MG63 (cell line): ENCODE measurements around the gene ARHGEF10L. TPM values are rescaled to one million over a fixed set of nuclear protein-coding genes. Genes with fewer than 3 reads are reported as not detected.
A peak's percentile ranks its signal among the peaks of the same experiment; 100 is the strongest.

Experiments
- DNase-seq: peaks from one replicate; pipeline ENCODE4 v3.0.0-alpha.2; 2020
- H3K27me3 ChIP-seq: fragments of 250-450 bp; sonication (Bioruptor Pico); 2 replicates; pipeline ENCODE4 v1.5.1; 2020; ENCODE audit warnings: mild to moderate bottlenecking, moderate library complexity
- H3K36me3 ChIP-seq: fragments of 250-450 bp; sonication (Bioruptor Pico); 2 replicates; pipeline ENCODE4 v1.5.1; 2020; ENCODE audit warnings: mild to moderate bottlenecking, moderate library complexity
- H3K4me3 ChIP-seq: fragments of 250-450 bp; sonication (Bioruptor Pico); 2 replicates; pipeline ENCODE4 v1.5.1; 2020; ENCODE audit warnings: mild to moderate bottlenecking, moderate library complexity
- H3K9me3 ChIP-seq: fragments of 250-450 bp; sonication (Bioruptor Pico); 2 replicates; pipeline ENCODE4 v1.5.1; 2020; ENCODE audit warnings: mild to moderate bottlenecking, moderate library complexity
- total RNA-seq: library from RNA; depleted of rRNA; stranded (reverse); fragments of >200 nt; shearing (Covaris generic); gene quantifications from 2 replicates; pipeline ENCODE4 v1.2.3, GENCODE V29; 2014; ENCODE audit warnings: low replicate concordance

Gene ARHGEF10L
- total RNA-seq, 1 experiment from 2014 or later = 15.9 TPM

DNA sequence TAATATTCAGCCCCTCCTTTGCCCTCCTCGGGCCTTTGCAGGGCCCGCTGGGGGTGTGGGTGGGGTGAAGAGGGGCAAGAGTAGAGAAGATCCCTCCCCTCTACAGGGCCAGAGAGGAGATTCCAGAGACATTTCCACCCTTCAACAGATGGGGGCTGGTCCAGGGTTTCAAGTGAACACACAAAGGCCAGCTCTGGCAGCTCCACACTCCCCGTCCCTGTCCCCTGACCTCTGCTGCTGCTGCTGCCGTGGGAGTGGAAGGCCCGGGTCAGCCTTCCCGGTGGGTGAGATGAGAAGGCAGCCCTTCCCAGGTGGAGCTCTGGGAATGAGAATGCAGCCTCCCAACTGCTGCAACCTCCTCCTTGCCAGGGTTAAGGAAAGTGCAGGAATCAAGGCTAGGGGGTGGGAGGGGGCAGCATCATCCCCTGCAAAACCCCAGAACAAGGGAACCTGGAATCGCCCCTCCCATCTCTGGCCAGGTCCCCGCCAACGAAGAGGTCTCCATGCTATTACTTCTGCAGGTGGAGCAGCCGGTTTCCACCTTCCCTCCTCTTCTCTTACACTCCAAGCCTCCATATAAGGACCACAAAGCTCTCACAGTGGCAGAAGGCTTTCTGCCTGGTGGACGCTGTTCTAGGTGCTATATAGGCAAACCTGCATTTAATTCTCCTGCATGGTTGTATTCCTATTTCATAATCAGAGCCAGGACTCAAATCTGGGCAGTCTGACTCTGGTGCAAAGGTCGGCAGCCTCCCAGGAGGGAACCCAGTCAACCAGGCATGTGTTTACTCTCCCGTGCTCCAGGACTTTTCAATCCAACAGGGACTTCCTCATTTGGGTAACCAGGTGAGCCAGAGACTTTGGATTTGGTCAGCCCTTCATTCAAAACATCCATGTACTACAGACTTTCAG is 22.9 kb upstream of the ARHGEF10L start:
- Histone ChIP-seq H3K27me3 (no peaks in the 10 kb centered on the region), H3K36me3 (no peaks in the 10 kb centered on the region), H3K4me3 (no peak overlapping the region), H3K9me3 (no peaks in the 10 kb centered on the region)
- no peak for DNase-seq

DNA sequence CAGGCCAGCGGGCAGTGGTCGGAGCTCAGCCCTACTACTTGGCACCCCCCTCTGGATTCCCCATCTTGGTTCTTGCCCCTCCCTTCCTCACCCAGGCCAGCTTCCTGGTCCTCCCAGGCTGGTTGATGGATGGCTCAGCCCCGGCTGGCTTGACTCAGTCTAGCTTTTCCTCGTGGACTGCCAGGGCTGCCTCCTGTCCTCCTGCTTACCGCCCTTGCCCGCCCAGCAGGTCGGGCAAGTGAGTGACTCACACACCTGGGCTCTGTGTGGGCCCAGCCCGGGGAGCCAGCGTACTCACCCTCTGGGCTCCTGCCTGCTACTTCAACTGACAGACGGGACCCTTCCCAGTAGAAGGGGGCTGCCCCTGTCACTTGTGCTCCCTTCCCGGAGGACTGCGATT is 19.5 kb upstream of the ARHGEF10L start:
- H3K27me3 ChIP-seq = no peaks in the 10 kb centered on the region

DNA sequence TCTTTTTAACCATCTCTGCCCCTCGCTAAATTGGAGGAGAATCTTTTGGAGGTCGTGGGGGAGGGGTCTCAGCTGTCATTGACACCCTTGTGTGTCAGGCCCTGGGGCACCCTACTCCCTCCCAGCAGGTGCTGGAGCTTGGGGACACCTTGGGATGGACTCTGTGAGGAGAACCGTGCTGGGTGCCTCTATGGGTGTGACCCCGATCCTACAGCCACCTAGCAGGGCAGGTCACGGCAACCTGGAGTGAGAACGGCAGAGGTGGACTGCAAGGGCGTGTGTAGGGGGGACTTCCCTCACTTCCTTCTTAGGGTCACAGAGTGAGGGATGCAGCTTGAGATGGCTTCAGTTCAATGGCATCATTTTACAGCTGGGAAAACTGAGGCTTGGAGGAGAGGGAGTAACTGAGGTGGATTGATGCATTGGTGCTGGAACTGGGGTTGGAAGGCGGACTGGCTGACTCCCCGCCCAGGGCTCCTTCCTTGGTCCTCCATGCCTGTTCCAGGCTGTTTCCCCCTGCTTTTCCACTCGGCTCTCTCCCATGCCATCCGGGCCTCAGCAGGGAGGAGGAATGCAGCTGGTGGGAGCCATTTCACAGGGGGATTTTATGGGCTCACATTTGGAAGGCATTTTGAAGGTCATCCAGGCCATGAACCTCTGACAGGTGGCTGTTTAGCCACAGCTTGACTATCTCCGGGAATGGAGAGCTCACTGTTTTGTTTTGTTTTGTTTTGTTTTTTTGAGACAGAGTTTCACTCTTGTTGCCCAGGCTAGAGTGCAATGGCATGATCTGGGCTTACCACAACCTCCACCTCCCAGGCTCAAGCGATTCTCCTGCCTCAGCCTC is 18.8 kb upstream of the ARHGEF10L start:
- no peaks in the 10 kb centered on the region for H3K36me3 ChIP-seq
- DNase-seq = no peak
- H3K4me3 ChIP-seq = no peak overlapping the region
- H3K9me3 ChIP-seq = no peaks in the 10 kb centered on the region
- H3K27me3 ChIP-seq = no peaks in the 10 kb centered on the region

More for the DNA sequence above, 19.5 kb upstream of the ARHGEF10L start:
- Histone ChIP-seq H3K9me3 (no peaks in the 10 kb centered on the region), H3K4me3 (no peak overlapping the region), H3K36me3 (no peaks in the 10 kb centered on the region)
- no peak for DNase-seq

DNA sequence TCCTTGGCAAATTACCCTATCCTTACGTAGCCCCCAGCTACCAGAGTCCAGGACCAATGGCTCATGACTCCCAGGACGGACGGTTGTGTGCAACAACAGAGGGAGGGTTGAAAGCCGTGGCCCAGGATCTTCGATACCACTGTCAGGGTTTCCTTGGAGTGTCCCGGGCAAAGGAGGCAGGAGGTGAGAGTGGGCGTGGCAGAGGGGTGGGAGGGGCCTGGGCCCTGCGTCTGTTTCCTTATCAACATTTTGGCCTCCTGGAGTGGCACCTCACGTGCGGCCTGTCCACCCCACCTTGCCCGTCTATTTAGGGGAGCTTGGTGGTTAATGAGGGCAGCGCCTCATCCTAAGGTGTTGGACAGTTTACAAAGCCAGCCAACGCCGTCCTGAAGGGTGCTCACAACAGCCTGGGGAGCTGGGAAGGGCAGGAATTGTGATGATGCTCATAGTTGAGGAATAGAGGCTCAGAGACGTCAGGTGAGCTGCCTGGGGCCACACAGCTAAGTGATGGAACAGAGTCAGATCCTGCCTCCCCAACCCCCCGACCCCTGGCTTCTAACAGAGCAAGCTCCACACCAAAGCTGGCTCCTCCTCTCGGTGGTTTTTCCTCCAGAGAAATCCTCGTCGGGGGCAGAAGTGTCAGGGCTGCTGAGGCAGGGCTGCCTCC is 17.4 kb upstream of the ARHGEF10L start:
- Histone ChIP-seq H3K9me3 (no peaks in the 10 kb centered on the region), H3K36me3 (no peaks in the 10 kb centered on the region)
- no peak for DNase-seq

DNA sequence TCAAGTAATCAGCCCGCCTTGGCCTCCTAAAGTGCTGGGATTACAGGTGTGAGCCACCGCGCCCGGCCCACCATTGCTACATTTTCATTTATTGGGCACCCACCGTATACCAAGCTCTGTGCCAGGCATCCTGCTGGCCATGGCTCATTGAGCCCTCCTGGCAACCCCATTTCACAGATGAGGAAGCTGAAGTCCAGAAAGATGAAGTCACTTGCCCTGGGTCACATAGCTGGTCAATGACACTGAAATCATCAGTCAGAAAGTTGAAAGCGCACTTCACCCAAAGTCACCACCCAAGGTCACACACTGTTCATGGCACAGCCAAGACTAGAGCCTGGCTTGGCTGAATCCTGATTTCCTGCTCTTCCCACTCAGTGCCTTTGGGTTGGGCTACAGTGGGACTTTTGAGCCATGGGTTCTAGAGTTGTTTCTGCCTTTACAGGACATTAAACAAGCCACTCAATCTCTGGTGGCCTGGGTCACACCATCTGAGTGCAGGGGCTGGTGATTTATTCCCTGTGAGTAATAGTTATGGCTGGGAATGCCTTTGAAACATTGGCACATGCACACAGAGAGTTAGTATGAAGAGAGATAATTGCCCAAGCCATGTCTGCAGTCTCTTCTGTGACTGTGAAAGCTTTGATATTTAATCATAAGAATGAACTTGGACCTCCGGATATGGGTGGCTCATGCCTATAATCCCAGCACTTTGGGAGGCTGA is 16.0 kb upstream of the ARHGEF10L start:
- no peak for DNase-seq
- H3K9me3 ChIP-seq = no peaks in the 10 kb centered on the region

More for the DNA sequence above, 17.4 kb upstream of the ARHGEF10L start:
- H3K27me3 ChIP-seq = no peaks in the 10 kb centered on the region
- H3K4me3 ChIP-seq = no peak overlapping the region

DNA sequence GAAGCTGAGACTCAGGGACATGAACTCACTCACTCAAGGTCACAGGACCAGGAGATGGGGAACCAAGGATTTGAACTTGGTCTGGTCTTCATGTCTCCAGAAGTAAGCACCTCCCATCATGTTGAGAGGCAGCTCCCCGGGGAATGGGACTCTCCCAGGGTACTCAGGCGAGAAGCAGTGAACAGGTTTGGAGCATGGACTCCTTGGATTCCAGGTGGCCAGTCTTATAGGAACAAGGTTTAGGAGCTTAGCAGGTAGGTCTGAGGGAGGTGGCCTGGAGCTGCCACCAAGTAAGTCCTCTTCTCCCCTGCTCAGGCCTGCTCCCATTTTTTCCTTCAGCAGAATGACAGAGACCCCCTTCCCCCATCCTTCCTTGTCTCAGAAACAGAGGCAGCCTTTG is 14.9 kb upstream of the ARHGEF10L start:
- no peaks in the 10 kb centered on the region for H3K9me3 ChIP-seq
- no peaks in the 10 kb centered on the region for H3K36me3 ChIP-seq
- no peak for DNase-seq
- no peaks in the 10 kb centered on the region for H3K27me3 ChIP-seq
- H3K4me3 ChIP-seq = no peak overlapping the region

More for the DNA sequence above, 16.0 kb upstream of the ARHGEF10L start:
- Histone ChIP-seq H3K27me3 (no peaks in the 10 kb centered on the region), H3K36me3 (no peaks in the 10 kb centered on the region), H3K4me3 (no peak overlapping the region)

DNA sequence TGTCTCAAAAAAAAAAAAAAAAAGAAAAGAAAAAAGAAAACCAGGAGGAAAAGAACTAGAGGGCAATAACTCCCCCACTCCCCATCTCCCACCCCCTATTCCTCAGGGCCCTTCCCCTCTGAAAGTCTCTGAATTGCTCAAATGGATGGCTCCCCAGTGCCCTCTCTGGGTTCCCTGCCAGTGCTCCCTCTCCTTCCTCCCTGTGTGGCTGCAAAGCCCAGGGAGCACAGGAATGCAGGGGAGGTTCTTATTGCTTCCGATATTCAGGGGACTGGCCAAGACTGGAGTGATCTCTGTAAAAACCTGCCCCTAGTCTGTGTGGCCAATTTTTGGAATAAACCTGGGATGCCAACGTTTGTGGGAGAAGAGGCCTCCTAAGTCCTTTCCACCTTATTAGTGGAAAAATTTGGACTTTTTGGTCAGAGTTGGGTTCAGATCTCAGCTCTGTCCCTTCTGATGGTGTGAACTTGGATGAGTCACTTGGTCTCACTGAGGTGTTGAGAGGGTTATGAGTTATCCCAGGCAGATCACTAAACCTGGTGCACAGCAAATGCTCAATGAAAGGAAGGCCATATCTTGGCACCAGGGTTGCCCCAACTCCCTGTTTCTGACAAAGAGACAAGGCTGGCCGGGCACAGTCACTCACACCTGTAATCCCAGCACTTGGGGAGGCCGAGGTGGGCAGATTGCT is 13.4 kb upstream of the ARHGEF10L start:
- no peaks in the 10 kb centered on the region for H3K36me3 ChIP-seq
- DNase-seq = no peak
- H3K9me3 ChIP-seq = no peaks in the 10 kb centered on the region

DNA sequence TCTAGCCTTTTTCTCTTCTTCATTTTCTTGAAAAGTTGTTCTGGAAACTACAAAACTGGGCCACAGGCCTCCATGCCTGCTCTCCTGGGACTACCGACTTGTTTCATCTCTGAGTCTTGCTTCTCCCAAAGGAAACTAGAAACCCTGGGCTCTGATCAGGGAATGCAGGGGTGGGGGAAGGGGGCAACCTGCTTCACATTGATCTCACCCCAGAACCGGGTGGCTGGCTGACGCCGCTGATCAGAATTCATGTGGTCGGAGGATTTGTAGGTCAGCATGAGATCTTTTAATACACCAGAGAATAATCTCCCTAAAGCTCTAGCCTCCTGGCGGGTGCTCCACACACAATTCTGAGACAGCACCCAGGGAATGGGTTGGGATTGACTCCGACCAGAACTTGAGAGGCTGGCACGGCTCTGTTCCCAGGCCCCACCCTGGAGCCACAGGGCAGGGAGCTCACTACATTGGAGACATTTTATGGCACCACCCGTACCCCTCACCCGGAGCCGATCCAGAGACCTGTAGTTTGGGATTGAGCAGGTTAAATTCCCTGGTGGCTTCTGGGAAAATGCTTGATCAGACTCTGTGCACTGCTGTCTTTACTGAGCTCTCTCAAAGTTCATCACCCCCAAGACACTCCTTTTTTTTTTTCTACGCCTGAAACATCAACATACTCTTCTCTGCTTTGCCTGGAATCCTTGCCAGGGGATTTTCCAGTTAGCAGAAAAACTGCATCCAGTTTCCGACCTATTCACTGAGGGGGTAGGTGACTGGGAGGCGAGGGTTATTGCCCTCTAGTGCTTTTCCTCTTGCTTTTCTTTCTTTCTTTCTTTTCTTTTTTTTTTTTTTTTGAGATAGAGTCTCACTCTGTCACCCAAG is 12.2 kb upstream of the ARHGEF10L start:
- DNase-seq = peak; percentile 65

More for the DNA sequence above, 13.4 kb upstream of the ARHGEF10L start:
- Histone ChIP-seq H3K4me3 (no peak overlapping the region), H3K27me3 (no peaks in the 10 kb centered on the region)

DNA sequence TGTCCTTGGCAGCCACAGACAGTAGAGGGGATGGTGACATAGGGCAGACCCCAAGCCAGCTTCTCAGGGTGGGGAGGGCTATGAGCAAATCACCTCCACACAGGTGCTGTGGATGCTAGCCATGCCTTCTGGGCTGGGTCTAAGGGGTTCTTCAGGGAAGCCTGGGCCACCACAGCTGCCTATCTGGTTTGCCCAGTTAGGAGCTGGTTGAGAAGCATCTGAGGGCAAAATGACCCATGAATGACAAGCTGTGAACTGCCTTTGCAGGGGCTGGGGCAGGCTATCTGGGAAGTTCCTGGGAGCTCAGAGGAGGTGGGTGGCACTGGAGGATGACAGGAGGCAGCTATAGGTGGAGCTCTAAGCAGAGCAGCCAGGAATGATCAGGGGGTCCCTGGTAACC is 10.1 kb upstream of the ARHGEF10L start:
- no peak for DNase-seq
- no peaks in the 10 kb centered on the region for H3K27me3 ChIP-seq
- no peaks in the 10 kb centered on the region for H3K9me3 ChIP-seq
- no peaks in the 10 kb centered on the region for H3K36me3 ChIP-seq
- no peak overlapping the region for H3K4me3 ChIP-seq

More for the DNA sequence above, 12.2 kb upstream of the ARHGEF10L start:
- Histone ChIP-seq H3K4me3 (no peak overlapping the region), H3K9me3 (no peaks in the 10 kb centered on the region), H3K36me3 (no peaks in the 10 kb centered on the region), H3K27me3 (no peaks in the 10 kb centered on the region)

DNA sequence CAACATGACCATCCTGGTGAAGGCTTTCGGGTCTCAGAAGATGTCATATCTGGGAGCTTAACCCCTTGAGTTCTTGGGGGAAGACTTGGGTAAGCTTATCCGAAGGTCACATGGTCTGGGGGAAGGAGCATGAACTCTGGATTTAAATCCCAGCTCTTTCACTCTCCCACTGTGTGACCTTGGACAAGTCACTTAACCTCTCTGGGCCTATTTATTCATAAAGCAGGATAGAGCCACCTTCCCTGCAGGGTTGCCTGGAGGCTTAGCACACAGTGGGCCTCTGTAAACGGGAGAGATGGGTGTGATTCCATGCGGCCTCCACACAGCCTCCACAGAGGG is 8.2 kb upstream of the ARHGEF10L start:
- Histone ChIP-seq H3K9me3 (no peaks in the 10 kb centered on the region), H3K36me3 (no peaks in the 10 kb centered on the region), H3K4me3 (no peak overlapping the region), H3K27me3 (no peaks in the 10 kb centered on the region)
- no peak for DNase-seq

DNA sequence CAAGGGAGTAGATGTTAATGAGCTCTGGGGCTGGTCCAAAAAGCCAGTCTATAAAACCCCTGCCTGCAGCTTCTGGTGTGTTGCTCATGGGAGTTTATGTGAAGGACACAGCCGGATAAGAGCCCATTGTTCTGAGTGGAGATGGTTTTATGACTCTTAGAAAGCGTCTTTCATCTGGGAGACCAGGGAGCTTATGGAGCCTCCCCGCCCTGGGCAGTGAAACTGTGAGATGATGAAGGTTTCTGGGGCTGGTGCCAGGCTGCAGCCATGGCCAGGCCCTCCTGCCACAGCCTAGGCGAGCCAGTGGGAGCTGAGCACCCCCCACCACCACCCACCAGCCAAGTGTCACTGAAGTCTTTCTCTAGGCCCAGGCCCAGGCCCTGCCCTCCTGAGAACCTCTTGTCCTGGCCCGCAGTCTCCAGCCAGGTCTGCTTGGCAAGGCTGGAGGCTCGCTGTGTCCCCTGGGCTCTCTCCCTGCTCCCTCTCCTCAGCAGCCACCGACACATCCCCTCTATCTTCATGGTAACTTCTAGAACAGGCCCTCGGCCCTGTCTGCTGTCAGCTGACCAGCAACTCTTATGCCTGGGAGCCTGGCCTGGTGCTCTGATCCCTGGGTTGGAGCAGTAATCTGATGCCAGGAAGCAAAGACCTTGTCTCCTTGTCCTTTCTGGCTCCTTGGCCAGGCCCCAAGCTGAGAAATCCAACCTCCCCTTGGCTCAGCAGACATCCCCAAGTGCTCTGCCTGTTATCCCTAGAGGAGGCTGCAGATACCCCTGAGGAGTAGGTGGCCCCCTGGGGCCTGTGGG is 7.6 kb upstream of the ARHGEF10L start:
- no peaks in the 10 kb centered on the region for H3K36me3 ChIP-seq
- DNase-seq = peak; percentile 89
- no peaks in the 10 kb centered on the region for H3K9me3 ChIP-seq
- no peak overlapping the region for H3K4me3 ChIP-seq
- no peaks in the 10 kb centered on the region for H3K27me3 ChIP-seq

DNA sequence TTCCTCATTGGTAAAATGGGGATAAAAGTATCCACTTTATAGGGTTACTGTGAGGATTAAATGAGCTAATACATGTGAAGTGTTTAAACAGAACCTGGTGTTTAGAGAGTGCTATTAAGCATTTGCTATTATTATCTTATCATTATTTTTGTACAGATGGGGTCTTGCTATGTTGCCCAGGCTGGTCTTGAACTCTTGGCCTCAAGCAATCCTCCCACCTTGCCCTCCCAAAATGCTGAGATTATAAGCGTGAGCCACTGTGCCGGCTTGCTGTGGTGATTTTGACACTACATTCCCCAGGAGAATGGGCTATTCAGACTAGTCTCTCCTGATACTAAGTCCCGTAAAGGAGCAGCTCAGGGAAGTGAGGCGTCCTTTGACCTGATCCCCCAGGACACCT is 6.3 kb upstream of the ARHGEF10L start:
- no peaks in the 10 kb centered on the region for H3K9me3 ChIP-seq
- H3K4me3 ChIP-seq = no peak overlapping the region
- no peak for DNase-seq
- no peaks in the 10 kb centered on the region for H3K36me3 ChIP-seq
- H3K27me3 ChIP-seq = no peaks in the 10 kb centered on the region

DNA sequence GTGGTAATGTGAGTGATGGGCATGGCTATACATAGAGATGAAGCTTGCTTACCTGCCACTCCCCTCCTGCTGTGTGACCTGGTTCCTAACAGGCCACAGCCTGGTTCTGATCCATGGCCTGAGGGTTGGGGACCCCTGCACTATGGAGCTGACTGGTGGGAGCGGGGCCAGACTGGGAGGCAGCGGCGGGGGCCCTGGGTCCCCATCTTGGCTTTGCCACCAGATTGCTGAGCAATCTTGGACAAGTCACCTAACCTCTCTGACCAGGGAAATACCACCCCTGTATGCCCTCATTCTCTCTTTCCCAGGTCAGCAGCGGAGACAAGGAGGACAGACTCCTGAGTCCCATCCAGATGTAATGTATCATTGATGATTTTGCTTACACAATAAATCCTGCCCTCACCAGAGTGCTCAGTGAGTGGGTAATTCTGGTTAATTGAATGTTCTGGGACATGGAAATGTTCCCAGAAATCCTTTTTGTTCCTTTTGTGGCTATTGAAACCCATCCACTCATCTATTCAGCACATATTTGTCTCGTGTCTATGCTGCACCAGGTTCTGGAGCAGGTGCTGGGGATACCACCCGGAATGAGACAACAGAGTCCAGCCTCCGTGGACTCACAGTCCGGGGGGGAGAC is 4.1 kb upstream of the ARHGEF10L start:
- Histone ChIP-seq H3K27me3 (no peaks in the 10 kb centered on the region), H3K9me3 (no peaks in the 10 kb centered on the region), H3K36me3 (no peaks in the 10 kb centered on the region), H3K4me3 (no peak overlapping the region)
- DNase-seq = no peak

DNA sequence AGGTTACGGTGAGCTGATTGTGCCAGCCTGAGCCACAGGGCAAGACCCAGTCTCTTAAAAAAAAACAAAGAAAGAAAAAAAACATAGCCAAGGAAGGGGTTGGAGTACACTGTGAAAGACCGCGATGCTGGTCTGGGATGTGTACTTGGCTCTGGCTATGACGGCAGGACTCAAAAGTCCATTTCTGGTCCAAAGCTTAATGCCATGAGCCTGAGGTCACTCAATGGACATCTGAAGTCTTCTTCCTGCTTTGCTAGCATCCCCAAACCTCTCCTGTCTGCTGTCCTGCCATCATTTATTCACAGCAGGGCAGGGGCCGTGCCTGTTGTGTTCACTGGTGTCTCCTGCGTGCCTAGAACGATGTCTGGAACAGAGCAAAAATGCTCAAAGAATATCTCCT is 1.5 kb upstream of the ARHGEF10L start:
- Histone ChIP-seq H3K4me3 (no peak overlapping the region), H3K9me3 (no peaks in the 10 kb centered on the region), H3K36me3 (no peaks in the 10 kb centered on the region), H3K27me3 (no peaks in the 10 kb centered on the region)
- no peak for DNase-seq
